ENCODE data around the gene SIX3.
A peak's percentile ranks its signal among the peaks of the same experiment; 100 is the strongest.

SIX3 gene

GRCh38 chr2:44941551-44942234, at the start of gene SIX3:
TSS of gene SIX3 (plus strand) at chr2:44941702. CDS start at chr2:44942105, 403 bp downstream.
- peak; percentile 86 for DNase-seq (ENCODE audit: low spot score)

- peak; percentile 19 for DNase-seq (ENCODE audit: low spot score)
These were observed 47.4 kb upstream of the SIX3 start for GRCh38 chr2:44894058-44894457.

- peak; percentile 4 for DNase-seq (ENCODE audit: low spot score)
These were observed 46.4 kb upstream of the SIX3 start for GRCh38 chr2:44895061-44895460.

GRCh38 chr2:44897406-44897805, 44.1 kb upstream of the SIX3 start:
- no peak for DNase-seq (ENCODE audit: low spot score)

GRCh38 chr2:44902217-44903137, 39.0 kb upstream of the SIX3 start:
- no peak for DNase-seq (ENCODE audit: low spot score)

GRCh38 chr2:44904578-44904977, 36.9 kb upstream of the SIX3 start:
- no peak for DNase-seq (ENCODE audit: low spot score)

GRCh38 chr2:44906972-44907371, 34.5 kb upstream of the SIX3 start:
- DNase-seq (ENCODE audit: low spot score): no peak

GRCh38 chr2:44909831-44910230, 31.7 kb upstream of the SIX3 start:
- no peak for DNase-seq (ENCODE audit: low spot score)

- DNase-seq (ENCODE audit: low spot score): no peak
These were observed 28.8 kb upstream of the SIX3 start for GRCh38 chr2:44912660-44913059.

- no peak for DNase-seq (ENCODE audit: low spot score)
These were observed 25.2 kb upstream of the SIX3 start for GRCh38 chr2:44916291-44916690.

GRCh38 chr2:44918095-44918775, 23.3 kb upstream of the SIX3 start:
- no peak for DNase-seq (ENCODE audit: low spot score)

GRCh38 chr2:44920751-44921150, 20.8 kb upstream of the SIX3 start:
- no peak for DNase-seq (ENCODE audit: low spot score)

GRCh38 chr2:44922776-44923175, 18.7 kb upstream of the SIX3 start:
- DNase-seq (ENCODE audit: low spot score): no peak

- DNase-seq (ENCODE audit: low spot score): no peak
These were observed 15.9 kb upstream of the SIX3 start for GRCh38 chr2:44925561-44926136.

- no peak for DNase-seq (ENCODE audit: low spot score)
These were observed 14.5 kb upstream of the SIX3 start for GRCh38 chr2:44926957-44927356.

GRCh38 chr2:44927985-44928482, 13.5 kb upstream of the SIX3 start:
- no peak for DNase-seq (ENCODE audit: low spot score)

- no peak for DNase-seq (ENCODE audit: low spot score)
These were observed 12.9 kb upstream of the SIX3 start for GRCh38 chr2:44928483-44929158.

- DNase-seq (ENCODE audit: low spot score): no peak
These were observed 12.3 kb upstream of the SIX3 start for GRCh38 chr2:44929159-44929734.

GRCh38 chr2:44929735-44930273, 11.7 kb upstream of the SIX3 start:
- no peak for DNase-seq (ENCODE audit: low spot score)

- DNase-seq (ENCODE audit: low spot score): no peak
These were observed 11.0 kb upstream of the SIX3 start for GRCh38 chr2:44930274-44931197.
